H1 (cell line): ENCODE results near the gene SYT2. TPM values are rescaled to one million over a fixed set of nuclear protein-coding genes. Genes with fewer than 3 reads are reported as not detected.

Experiments used
- CTCF ChIA-PET: fragments of 300-600 bp; sonication (Branson Sonifier 250); formaldehyde crosslinking; loops from one replicate; lab custom pipeline; 2021; ENCODE audit not compliant: partially characterized antibody; lab: Charles Lee
- POLR2A ChIA-PET: fragments of 300-600 bp; sonication (Branson Sonifier 250); formaldehyde crosslinking; loops from one replicate; lab custom pipeline; 2021; ENCODE audit warnings: inconsistent platforms; ENCODE audit not compliant: partially characterized antibody; lab: Charles Lee
- DNase-seq, 2 experiments: peaks; one replicate each; pipeline versions ENCODE4 v3.0.0 to v3.0.0-alpha.2; 2010 to 2022; ENCODE audit warnings: low spot score in 2 of 2, low read depth in 1 of 2, mixed read lengths in 1 of 2
- FAIRE-seq: peaks from 2 replicates; lab custom pipeline; 2011; peaks lifted over from hg19 to GRCh38; lab: Jason Lieb, UNC
- H2AFZ ChIP-seq: 2 replicates; pipeline ENCODE4 v1.8.1; 2012; ENCODE audit warnings: low read length, inconsistent platforms
- H2AK5ac ChIP-seq: 2 replicates; pipeline ENCODE4 v1.6.1; 2013; ENCODE audit warnings: low read depth, low read length
- H2BK120ac ChIP-seq: replicated peaks from 2 replicates; pipeline ENCODE3; 2013; ENCODE audit warnings: low read depth, low read length, inconsistent platforms
- H2BK12ac ChIP-seq: 2 replicates; pipeline ENCODE4 v1.6.1; 2013; ENCODE audit warnings: low read depth, low read length
- H2BK15ac ChIP-seq: 2 replicates; pipeline ENCODE4 v1.6.1; 2013; ENCODE audit warnings: low read length
- H2BK20ac ChIP-seq: 2 replicates; pipeline ENCODE4 v1.6.1; 2013; ENCODE audit warnings: low read length
- H2BK5ac ChIP-seq: 2 replicates; pipeline ENCODE4 v1.6.1; 2013; ENCODE audit warnings: low read depth, low read length
- H3K14ac ChIP-seq: 2 replicates; pipeline ENCODE4 v1.6.1; 2013; ENCODE audit warnings: inconsistent platforms; ENCODE audit not compliant: insufficient read length
- H3K18ac ChIP-seq: 2 replicates; pipeline ENCODE4 v1.6.1; 2013; ENCODE audit warnings: low read length; ENCODE audit errors: extremely low read depth
- H3K23ac ChIP-seq: 2 replicates; pipeline ENCODE4 v1.6.1; 2013; ENCODE audit warnings: inconsistent platforms; ENCODE audit not compliant: insufficient read length
- H3K23me2 ChIP-seq: 2 replicates; pipeline ENCODE4 v1.6.1; 2013; ENCODE audit warnings: low read depth, low read length
- H3K27ac ChIP-seq: 2 replicates; pipeline ENCODE4 v1.6.1; 2011; ENCODE audit warnings: low read depth, low read length, inconsistent platforms
- H3K27me3 ChIP-seq, 4 experiments: replicated peaks in 1 of 4; 1 replicate in 1 of 4; 2 replicates in 3 of 4; pipeline versions ENCODE4 v1.6.1 to v1.8.1; 2011 to 2013; ENCODE audit warnings: low read length in 3 of 4, mild to moderate bottlenecking in 3 of 4, inconsistent platforms in 2 of 4, mixed read lengths in 2 of 4, moderate library complexity in 1 of 4; ENCODE audit not compliant: control insufficient read depth in 3 of 4, insufficient read depth in 3 of 4; ENCODE audit errors: extremely low read depth in 1 of 4
- H3K36me3 ChIP-seq, 4 experiments: 2 replicates each; pipeline versions ENCODE4 v1.6.1 to v1.8.1; 2011 to 2013; ENCODE audit warnings: mild to moderate bottlenecking in 4 of 4, low read length in 3 of 4, moderate library complexity in 2 of 4, control low read depth in 1 of 4, inconsistent platforms in 1 of 4; ENCODE audit not compliant: insufficient read depth in 4 of 4, control insufficient read depth in 2 of 4
- H3K4ac ChIP-seq: replicated peaks from 2 replicates; pipeline ENCODE3; 2013; ENCODE audit warnings: low read length, low read depth, mixed read lengths, inconsistent platforms; ENCODE audit not compliant: insufficient read length
- H3K4me1 ChIP-seq, 4 experiments: replicated peaks in 1 of 4; 1 replicate in 1 of 4; 2 replicates in 3 of 4; pipeline versions ENCODE4 v1.6.1 to v1.8.1; 2011 to 2013; ENCODE audit warnings: low read length in 3 of 4, inconsistent platforms in 2 of 4, mixed read lengths in 1 of 4; ENCODE audit not compliant: insufficient read depth in 4 of 4, control insufficient read depth in 3 of 4
- H3K4me2 ChIP-seq, 2 experiments: 2 replicates each; pipeline versions ENCODE4 v1.6.1 to v1.8.1; 2011 to 2013; ENCODE audit warnings: low read depth in 2 of 2, low read length in 2 of 2, control low read depth in 1 of 2, inconsistent platforms in 1 of 2, mild to moderate bottlenecking in 1 of 2; ENCODE audit not compliant: insufficient read depth in 1 of 2
- H3K4me3 ChIP-seq, 4 experiments: fragments of 200-600, 300-600 bp in 1 of 4; sonication (generic), shearing (Covaris generic), sonication (Bioruptor Twin) in 1 of 4; 2 replicates each; pipeline versions ENCODE4 v1.5.1 to v1.8.1; 2011 to 2016; ENCODE audit warnings: low read length in 4 of 4, low read depth in 3 of 4, control low read depth in 2 of 4, inconsistent platforms in 2 of 4, mild to moderate bottlenecking in 2 of 4, mixed read lengths in 1 of 4, moderate library complexity in 1 of 4; ENCODE audit not compliant: insufficient read depth in 2 of 4; ENCODE audit errors: extremely low read depth in 1 of 4
- H3K56ac ChIP-seq: replicated peaks from 2 replicates; pipeline ENCODE3; 2013; ENCODE audit warnings: low read depth, mild to moderate bottlenecking, mixed read lengths, low read length, inconsistent platforms; ENCODE audit not compliant: insufficient read length
- H3K79me1 ChIP-seq: 2 replicates; pipeline ENCODE4 v1.6.1; 2013; ENCODE audit warnings: low read depth, low read length, control low read depth
- H3K79me2 ChIP-seq, 2 experiments: 2 replicates each; pipeline versions ENCODE4 v1.6.1 to v1.8.1; 2012 to 2013; ENCODE audit warnings: low read length in 2 of 2, mild to moderate bottlenecking in 2 of 2, inconsistent platforms in 1 of 2; ENCODE audit not compliant: insufficient read depth in 2 of 2, control insufficient read depth in 1 of 2
- H3K9ac ChIP-seq, 4 experiments: replicated peaks in 1 of 4; 1 replicate in 1 of 4; 2 replicates in 3 of 4; pipeline versions ENCODE4 v1.6.1 to v1.8.1; 2011 to 2013; ENCODE audit warnings: low read depth in 3 of 4, low read length in 3 of 4, control low read depth in 2 of 4, mild to moderate bottlenecking in 2 of 4, moderate library complexity in 2 of 4, inconsistent platforms in 1 of 4; ENCODE audit errors: extremely low read depth in 1 of 4
- H3K9me3 ChIP-seq, 2 experiments: 2 replicates each; pipeline versions ENCODE4 v1.6.1 to v1.8.1; 2012 to 2013; ENCODE audit warnings: mild to moderate bottlenecking in 2 of 2, moderate library complexity in 2 of 2, control low read depth in 1 of 2, inconsistent platforms in 1 of 2, low read depth in 1 of 2, low read length in 1 of 2, mixed read lengths in 1 of 2; ENCODE audit not compliant: insufficient read depth in 2 of 2
- H4K20me1 ChIP-seq, 2 experiments: replicated peaks in 1 of 2; 2 replicates each; pipeline versions ENCODE3 to v1.8.1; 2011 to 2013; ENCODE audit warnings: inconsistent platforms in 2 of 2, low read length in 2 of 2, mild to moderate bottlenecking in 1 of 2; ENCODE audit not compliant: insufficient read depth in 2 of 2, control insufficient read depth in 1 of 2
- H4K5ac ChIP-seq: 2 replicates; pipeline ENCODE4 v1.6.1; 2013; ENCODE audit warnings: low read length, low read depth, mixed read lengths, inconsistent platforms; ENCODE audit not compliant: insufficient read length
- H4K8ac ChIP-seq: 2 replicates; pipeline ENCODE4 v1.8.0; 2013; ENCODE audit warnings: mild to moderate bottlenecking, moderate library complexity, low read length, inconsistent platforms; ENCODE audit not compliant: insufficient read depth; ENCODE audit errors: extremely low read depth
- H4K91ac ChIP-seq: replicated peaks from 2 replicates; pipeline ENCODE3; 2013; ENCODE audit warnings: low read length, mixed read lengths, inconsistent platforms; ENCODE audit not compliant: insufficient read length
- FOSL1 ChIP-seq: IDR thresholded peaks from 2 replicates; pipeline ENCODE4 v1.6.1; 2011; ENCODE audit warnings: mild to moderate bottlenecking, low read depth, low read length, moderate library complexity; ENCODE audit not compliant: insufficient read depth
- TCF12 ChIP-seq: IDR thresholded peaks from 2 replicates; pipeline ENCODE4 v1.6.1; 2011; ENCODE audit warnings: low read depth, mild to moderate bottlenecking, low read length
- YY1 ChIP-seq: IDR thresholded peaks from 2 replicates; pipeline ENCODE4 v1.6.1; 2011; ENCODE audit warnings: low read depth, mild to moderate bottlenecking, low read length
- WGBS, 2 experiments: shearing (Covaris generic) in 1 of 2; methylation state at CpG; one replicate each; pipeline versions ENCODE4 v1.1.6 to v1.1.7; 2013 to 2015; ENCODE audit warnings: low lambda C conversion rate in 2 of 2, mixed read lengths in 2 of 2, inconsistent platforms in 1 of 2, low coverage in 1 of 2, missing lambda C conversion rate in 1 of 2; ENCODE audit not compliant: insufficient replicate concordance in 2 of 2, insufficient coverage in 1 of 2, insufficient read length in 1 of 2; ENCODE audit errors: extremely low coverage in 1 of 2, missing lambda C conversion rate in 1 of 2; 5-methylcytosine and 5-hydroxymethylcytosine counted together
- polyA plus RNA-seq, 7 experiments: library from polyadenylated mRNA; depleted of rRNA in 3 of 7; stranded (reverse) in 5 of 7; unstranded in 2 of 7; fragments of >200 nt in 5 of 7; fragments of 200-250 nt in 2 of 7; gene quantifications; 1 replicate in 5 of 7; 2 replicates in 1 of 7; 4 replicates in 1 of 7; pipeline versions ENCODE4 v1.2.1 to v1.2.3, GENCODE V29; 2011 to 2013; ENCODE audit warnings: missing spikeins in 2 of 7, mixed read lengths in 2 of 7
- total RNA-seq: library from RNA; stranded (reverse); fragmentation: NEBNext Ultra II Directional; extraction: Animal tissue kit (Norgen Biotek cat#: 25700); gene quantifications from 2 replicates; pipeline ENCODE4 v1.2.1, GENCODE V29; 2021
- TF ChIP-seq, protein P1 (sequence below), 3 experiments: IDR thresholded peaks; 1 replicate in 2 of 3; 2 replicates in 1 of 3; pipeline versions ENCODE4 v1.5.1 to v1.6.1; 2011; ENCODE audit warnings: low read length in 3 of 3, mild to moderate bottlenecking in 3 of 3, inconsistent platforms in 2 of 3, low read depth in 1 of 3, moderate library complexity in 1 of 3; ENCODE audit not compliant: insufficient read depth in 1 of 3; ENCODE audit errors: control extremely low read depth in 1 of 3
- TF ChIP-seq, protein P2 (sequence below): IDR thresholded peaks from 2 replicates; pipeline ENCODE4 v1.6.1; 2012; ENCODE audit warnings: low read length, inconsistent platforms

The SYT2 gene
- total and polyA plus RNA-seq, 2 of the 8 experiments (the other 6 are each of a cell fraction or from before 2014, with no cell fraction given), result 2.8 to 11.0 TPM

DNA sequence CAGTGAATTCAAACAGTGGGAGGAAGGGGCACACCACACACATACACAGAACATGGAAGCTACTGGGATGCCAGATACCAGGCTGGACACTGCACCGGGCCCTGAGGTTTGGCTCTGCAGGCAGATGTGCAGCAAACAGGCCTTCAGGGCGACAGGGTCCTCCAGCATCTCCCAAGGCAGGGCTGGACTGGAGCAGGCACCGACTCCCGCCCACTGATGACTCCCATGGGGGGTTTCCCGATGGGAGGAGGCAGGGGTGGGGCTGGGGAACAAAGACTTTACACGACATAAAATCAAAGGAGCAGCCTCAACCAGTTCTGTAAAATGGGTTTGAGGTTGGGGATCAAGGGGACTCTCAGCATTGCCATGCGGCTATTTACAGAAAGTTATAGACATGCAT lies 118.1 kb downstream of the SYT2 start:
- H3K23ac ChIP-seq, result no peak overlapping the region
- TF ChIP-seq FOSL1 (no peak), TCF12 (no peak), YY1 (no peak)
- TF ChIP-seq, protein P1, sequence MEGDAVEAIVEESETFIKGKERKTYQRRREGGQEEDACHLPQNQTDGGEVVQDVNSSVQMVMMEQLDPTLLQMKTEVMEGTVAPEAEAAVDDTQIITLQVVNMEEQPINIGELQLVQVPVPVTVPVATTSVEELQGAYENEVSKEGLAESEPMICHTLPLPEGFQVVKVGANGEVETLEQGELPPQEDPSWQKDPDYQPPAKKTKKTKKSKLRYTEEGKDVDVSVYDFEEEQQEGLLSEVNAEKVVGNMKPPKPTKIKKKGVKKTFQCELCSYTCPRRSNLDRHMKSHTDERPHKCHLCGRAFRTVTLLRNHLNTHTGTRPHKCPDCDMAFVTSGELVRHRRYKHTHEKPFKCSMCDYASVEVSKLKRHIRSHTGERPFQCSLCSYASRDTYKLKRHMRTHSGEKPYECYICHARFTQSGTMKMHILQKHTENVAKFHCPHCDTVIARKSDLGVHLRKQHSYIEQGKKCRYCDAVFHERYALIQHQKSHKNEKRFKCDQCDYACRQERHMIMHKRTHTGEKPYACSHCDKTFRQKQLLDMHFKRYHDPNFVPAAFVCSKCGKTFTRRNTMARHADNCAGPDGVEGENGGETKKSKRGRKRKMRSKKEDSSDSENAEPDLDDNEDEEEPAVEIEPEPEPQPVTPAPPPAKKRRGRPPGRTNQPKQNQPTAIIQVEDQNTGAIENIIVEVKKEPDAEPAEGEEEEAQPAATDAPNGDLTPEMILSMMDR (IDR thresholded peaks at IDR 0.05; ENCODE audit: control extremely low read depth in 1 of 3, insufficient read depth in 1 of 3, low read depth in 1 of 3, low read length in 3 of 3), result no peak
- TF ChIP-seq, protein P2, sequence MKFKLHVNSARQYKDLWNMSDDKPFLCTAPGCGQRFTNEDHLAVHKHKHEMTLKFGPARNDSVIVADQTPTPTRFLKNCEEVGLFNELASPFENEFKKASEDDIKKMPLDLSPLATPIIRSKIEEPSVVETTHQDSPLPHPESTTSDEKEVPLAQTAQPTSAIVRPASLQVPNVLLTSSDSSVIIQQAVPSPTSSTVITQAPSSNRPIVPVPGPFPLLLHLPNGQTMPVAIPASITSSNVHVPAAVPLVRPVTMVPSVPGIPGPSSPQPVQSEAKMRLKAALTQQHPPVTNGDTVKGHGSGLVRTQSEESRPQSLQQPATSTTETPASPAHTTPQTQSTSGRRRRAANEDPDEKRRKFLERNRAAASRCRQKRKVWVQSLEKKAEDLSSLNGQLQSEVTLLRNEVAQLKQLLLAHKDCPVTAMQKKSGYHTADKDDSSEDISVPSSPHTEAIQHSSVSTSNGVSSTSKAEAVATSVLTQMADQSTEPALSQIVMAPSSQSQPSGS, result no peak

More for the DNA sequence above, 118.1 kb downstream of the SYT2 start:
- no peaks in the 10 kb centered on the region for H3K4me1 ChIP-seq
- no peak overlapping the region for H4K91ac ChIP-seq
- no peak overlapping the region for H3K4me2 ChIP-seq
- no peak overlapping the region for H2BK5ac ChIP-seq
- no peaks in the 10 kb centered on the region for H3K9me3 ChIP-seq
- H3K79me1 ChIP-seq, result no peaks in the 10 kb centered on the region
- H2BK15ac ChIP-seq, result no peak overlapping the region
- H3K4me3 ChIP-seq, result no peak overlapping the region
- no peak overlapping the region for H3K4ac ChIP-seq
- H3K27ac ChIP-seq, result no peak overlapping the region
- no peak overlapping the region for H3K56ac ChIP-seq
- H2BK20ac ChIP-seq, result no peak overlapping the region
- H3K18ac ChIP-seq, result no peak overlapping the region
- H4K8ac ChIP-seq, result no peak overlapping the region
- H3K36me3 ChIP-seq, result no peaks in the 10 kb centered on the region
- H2AK5ac ChIP-seq, result no peak overlapping the region
- no peaks in the 10 kb centered on the region for H3K27me3 ChIP-seq
- H3K9ac ChIP-seq, result no peak overlapping the region
- H3K14ac ChIP-seq, result no peak overlapping the region
- H2BK120ac ChIP-seq, result no peak overlapping the region
- H2BK12ac ChIP-seq, result no peak overlapping the region
- no peak overlapping the region for H2AFZ ChIP-seq
- 87% methylated on average over 7 of the region's 7 CpGs; no CpG with 5 or more reads in 1 of the 2 experiments for WGBS, 2 experiments
- FAIRE-seq, result no peak
- H3K79me2 ChIP-seq, result no peaks in the 10 kb centered on the region
- ChIA-PET CTCF (interaction anchor here (0.8 to 1.5 kb wide), 4 partner anchors 8 to 91 kb away, joined by 3 to 4 read pairs (median 3); no protein-coding TSS in a partner anchor), POLR2A (no interaction called here)
- no peaks in the 10 kb centered on the region for H4K20me1 ChIP-seq
- DNase-seq, result no peak
- H4K5ac ChIP-seq, result no peak overlapping the region
- H3K23me2 ChIP-seq, result no peaks in the 10 kb centered on the region
